BE2C (cell line): ENCODE measurements around the gene KCNH8.

Experiments
- DNase-seq: peaks from one replicate; pipeline ENCODE4 v3.0.0-alpha.2; 2020
- H3K27me3 ChIP-seq: fragments of 250-450 bp; sonication (Bioruptor Pico); 2 replicates; pipeline ENCODE4 v1.5.1; 2020; ENCODE audit warnings: mild to moderate bottlenecking
- H3K36me3 ChIP-seq: fragments of 250-450 bp; sonication (Bioruptor Pico); 2 replicates; pipeline ENCODE4 v1.5.1; 2020; ENCODE audit warnings: mild to moderate bottlenecking
- H3K4me1 ChIP-seq: fragments of 250-450 bp; sonication (Bioruptor Pico); 2 replicates; pipeline ENCODE4 v1.5.1; 2020
- H3K4me3 ChIP-seq: 2 replicates; pipeline ENCODE4 v1.5.1; 2011; ENCODE audit warnings: low read depth, low read length
- H3K9me3 ChIP-seq: fragments of 250-450 bp; sonication (Bioruptor Pico); 2 replicates; pipeline ENCODE4 v1.5.1; 2020
- CTCF ChIP-seq: IDR thresholded peaks from 2 replicates; pipeline ENCODE4 v1.5.1; 2012; ENCODE audit warnings: mild to moderate bottlenecking, low read depth, low read length

Gene KCNH8

GRCh38 chr3:19146685-19147650 is 1.3 kb upstream of the KCNH8 start:
- Histone ChIP-seq H3K9me3 (no peaks in the 10 kb centered on the region), H3K4me1 (no peaks in the 10 kb centered on the region), H3K36me3 (no peaks in the 10 kb centered on the region), H3K4me3 (peak overlapping the region; percentile 88), H3K27me3 (no peaks in the 10 kb centered on the region)
- TF ChIP-seq CTCF = peak; percentile 39
- DNase-seq = peak; percentile 83

DNA sequence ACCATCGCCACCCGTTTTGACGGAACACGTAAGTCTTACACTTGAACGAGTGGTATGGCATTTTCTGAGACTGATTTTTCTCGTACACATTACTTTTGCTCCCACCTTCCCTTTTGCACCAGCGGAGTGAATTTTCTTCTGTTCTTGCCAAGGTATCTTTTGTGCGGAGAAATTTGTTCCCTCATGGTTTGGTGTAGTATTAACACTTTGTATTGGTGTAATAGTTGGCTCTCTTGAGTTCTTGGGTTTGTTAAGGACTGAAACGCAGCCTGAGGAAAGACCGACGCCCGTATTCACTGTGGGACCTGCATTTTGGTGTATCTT is 420 bp downstream of the KCNH8 start:
- Histone ChIP-seq H3K27me3 (no peaks in the 10 kb centered on the region), H3K9me3 (no peaks in the 10 kb centered on the region), H3K36me3 (no peaks in the 10 kb centered on the region), H3K4me1 (no peaks in the 10 kb centered on the region), H3K4me3 (peak overlapping the region; percentile 88)
- no peak for DNase-seq
- no peak for TF ChIP-seq CTCF

DNA sequence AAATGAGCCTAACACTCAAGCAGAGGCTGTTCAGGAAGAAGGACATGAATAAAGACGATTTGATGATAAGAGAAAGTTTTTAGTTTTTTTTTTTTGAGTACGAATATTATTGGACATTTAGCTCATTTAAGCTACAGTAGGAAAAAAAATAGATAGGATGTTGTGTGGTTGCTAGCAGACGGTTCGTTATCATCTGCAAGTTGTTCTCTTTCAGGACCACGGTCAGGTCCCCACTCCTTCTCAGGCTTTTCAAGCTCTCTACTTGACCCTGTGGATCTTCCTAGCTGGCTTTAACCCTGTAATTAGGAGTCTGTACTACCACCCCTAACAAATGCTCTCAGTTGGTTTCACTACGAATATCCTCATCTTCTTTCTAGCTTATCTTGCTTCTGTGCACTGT is 1.1 kb downstream of the KCNH8 start:
- no peaks in the 10 kb centered on the region for H3K27me3 ChIP-seq
- no peak for DNase-seq
- no peak for TF ChIP-seq CTCF
- H3K4me3 ChIP-seq = peak overlapping the region; percentile 88
- no peaks in the 10 kb centered on the region for H3K9me3 ChIP-seq
- H3K36me3 ChIP-seq = no peaks in the 10 kb centered on the region
- H3K4me1 ChIP-seq = no peaks in the 10 kb centered on the region

GRCh38 chr3:19151171-19151570 is 2.9 kb downstream of the KCNH8 start:
- no peak for TF ChIP-seq CTCF
- H3K4me3 ChIP-seq = peak overlapping the region; percentile 88
- no peak for DNase-seq
- H3K4me1 ChIP-seq = peaks cover 3% of the 10 kb centered on the region; the same call in 1 of the 2 replicates
- H3K36me3 ChIP-seq = no peaks in the 10 kb centered on the region
- no peaks in the 10 kb centered on the region for H3K9me3 ChIP-seq
- H3K27me3 ChIP-seq = no peaks in the 10 kb centered on the region

- H3K36me3 ChIP-seq = no peaks in the 10 kb centered on the region
- H3K9me3 ChIP-seq = no peaks in the 10 kb centered on the region
- no peaks in the 10 kb centered on the region for H3K27me3 ChIP-seq
- TF ChIP-seq CTCF = no peak
- H3K4me1 ChIP-seq = peaks cover 3% of the 10 kb centered on the region; the same call in 1 of the 2 replicates
- DNase-seq = no peak
- no peak overlapping the region for H3K4me3 ChIP-seq
Measured at GRCh38 chr3:19154693-19155250, 6.5 kb downstream of the KCNH8 start.

DNA sequence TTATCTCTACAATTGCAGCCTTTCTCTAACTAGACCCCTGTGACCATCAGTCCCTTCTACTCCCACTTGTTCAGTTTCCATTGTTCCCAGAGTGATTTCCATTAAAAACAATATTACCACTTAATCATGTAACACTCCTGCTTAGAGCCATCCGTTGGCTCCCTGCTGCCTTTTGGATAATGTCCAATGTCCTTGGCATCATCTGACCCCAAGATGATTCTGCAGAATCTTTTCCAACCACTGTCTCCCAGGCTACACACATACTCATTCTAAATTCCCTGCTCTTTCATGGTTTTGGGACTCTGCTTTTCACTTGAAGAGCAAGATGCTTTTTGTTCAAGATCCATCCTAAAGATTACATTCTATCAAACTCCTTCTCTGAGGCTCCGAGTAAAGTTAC is 7.1 kb downstream of the KCNH8 start:
- Histone ChIP-seq H3K4me3 (no peak overlapping the region), H3K4me1 (peaks cover 3% of the 10 kb centered on the region; the same call in 1 of the 2 replicates), H3K36me3 (no peaks in the 10 kb centered on the region), H3K9me3 (no peaks in the 10 kb centered on the region), H3K27me3 (no peaks in the 10 kb centered on the region)
- no peak for DNase-seq
- TF ChIP-seq CTCF = no peak
